ENCODE measurements around the gene CES1.
"Not testable (repeated sequence)": the region's sequence is repeated elsewhere in the genome, so short reads cannot be mapped to it uniquely, and the experiment has no call there.

CES1 gene

GRCh38 chr16:55790240-55790639, 42.7 kb downstream of the CES1 start:
- DNase-seq (ENCODE audit: low spot score), result not testable (repeated sequence)

- not testable (repeated sequence) for DNase-seq (ENCODE audit: low spot score)
Measured at GRCh38 chr16:55782793-55783091, 50.2 kb downstream of the CES1 start.

- not testable (repeated sequence) for DNase-seq (ENCODE audit: low spot score)
Measured at GRCh38 chr16:55782091-55782792, 50.7 kb downstream of the CES1 start.

GRCh38 chr16:55781456-55781855, 51.4 kb downstream of the CES1 start:
- not testable (repeated sequence) for DNase-seq (ENCODE audit: low spot score)

GRCh38 chr16:55780095-55780407, 52.8 kb downstream of the CES1 start:
- DNase-seq (ENCODE audit: low spot score), result not testable (repeated sequence)

GRCh38 chr16:55779402-55780094, 53.3 kb downstream of the CES1 start:
- no peak for DNase-seq (ENCODE audit: low spot score)

- DNase-seq (ENCODE audit: low spot score), result no peak
Measured at GRCh38 chr16:55778757-55779156, 54.1 kb downstream of the CES1 start.

GRCh38 chr16:55775857-55776256, 57.0 kb downstream of the CES1 start:
- no peak for DNase-seq (ENCODE audit: low spot score)

- no peak for DNase-seq (ENCODE audit: low spot score)
Measured at GRCh38 chr16:55773859-55774549, 58.9 kb downstream of the CES1 start.

GRCh38 chr16:55765161-55765560, 67.7 kb downstream of the CES1 start:
- no peak for DNase-seq (ENCODE audit: low spot score)

- DNase-seq (ENCODE audit: low spot score), result no peak
Measured at GRCh38 chr16:55760310-55761001, 72.4 kb downstream of the CES1 start.

GRCh38 chr16:55759965-55760309, 73.0 kb downstream of the CES1 start:
- not testable (repeated sequence) for DNase-seq (ENCODE audit: low spot score)

- DNase-seq (ENCODE audit: low spot score), result not testable (repeated sequence)
Measured at GRCh38 chr16:55757595-55758527, 75.0 kb downstream of the CES1 start.

- DNase-seq (ENCODE audit: low spot score), result no peak
Measured at GRCh38 chr16:55756963-55757362, 75.9 kb downstream of the CES1 start.

- no peak for DNase-seq (ENCODE audit: low spot score)
Measured at GRCh38 chr16:55754056-55754455, 78.8 kb downstream of the CES1 start.

- DNase-seq (ENCODE audit: low spot score), result peak; percentile 28
Measured at GRCh38 chr16:55753145-55753631, 79.7 kb downstream of the CES1 start.
